Spinal cord (tissue), 10 donors: ENCODE data around the gene EEF1AKMT3. TPM values are rescaled to one million over a fixed set of nuclear protein-coding genes. Genes with fewer than 3 reads are reported as not detected.
"Not testable (repeated sequence)": the region's sequence is repeated elsewhere in the genome, so short reads cannot be mapped to it uniquely, and the experiment has no call there.

Experiments
- DNase-seq, 6 donors: peaks; one replicate each; pipeline versions ENCODE4 v3.0.0 to v3.0.0-alpha.2; 2013 to 2015; ENCODE audit warnings: low spot score in 6 of 6, low read depth in 4 of 6
- H3K27ac ChIP-seq: one replicate; pipeline ENCODE4 v1.5.1; 2013; ENCODE audit warnings: low read depth, low read length, control low read depth
- H3K27me3 ChIP-seq: one replicate; pipeline ENCODE4 v1.6.1; 2013; ENCODE audit warnings: low read length; ENCODE audit not compliant: control insufficient read depth, insufficient read depth
- H3K36me3 ChIP-seq: one replicate; pipeline ENCODE4 v1.6.1; 2013; ENCODE audit warnings: low read length; ENCODE audit not compliant: control insufficient read depth, insufficient read depth
- H3K4me1 ChIP-seq: one replicate; pipeline ENCODE4 v1.6.1; 2013; ENCODE audit warnings: low read length; ENCODE audit not compliant: control insufficient read depth, insufficient read depth
- H3K4me3 ChIP-seq: one replicate; pipeline ENCODE4 v1.5.1; 2013; ENCODE audit warnings: low read depth, low read length, control low read depth
- H3K9me3 ChIP-seq: one replicate; pipeline ENCODE4 v1.6.1; 2013; ENCODE audit warnings: low read length; ENCODE audit not compliant: control insufficient read depth, insufficient read depth
- WGBS: methylation state at CpG from one replicate; pipeline ENCODE4 v1.1.5; 2013; ENCODE audit warnings: missing lambda C conversion rate; ENCODE audit not compliant: insufficient coverage; 5-methylcytosine and 5-hydroxymethylcytosine counted together
- polyA plus RNA-seq, 2 donors: library from polyadenylated mRNA; unstranded; fragments of 120-200 nt; gene quantifications; one replicate each; pipeline ENCODE4 v1.2.1, GENCODE V29; 2013; ENCODE audit not compliant: insufficient read length in 2 of 2
- total RNA-seq, 2 donors: library from RNA; depleted of rRNA in 1 of 2; stranded (reverse); fragments of 120-200 nt in 1 of 2; fragments of >200 nt in 1 of 2; gene quantifications; one replicate each; pipeline versions ENCODE4 v1.2.3 to v1.2.4, GENCODE V29; 2013 to 2014
- donor health status: healthy.

Gene EEF1AKMT3
- total and polyA plus RNA-seq, 4 donors = 4.7 to 6.1 (median 5.7) TPM

DNA sequence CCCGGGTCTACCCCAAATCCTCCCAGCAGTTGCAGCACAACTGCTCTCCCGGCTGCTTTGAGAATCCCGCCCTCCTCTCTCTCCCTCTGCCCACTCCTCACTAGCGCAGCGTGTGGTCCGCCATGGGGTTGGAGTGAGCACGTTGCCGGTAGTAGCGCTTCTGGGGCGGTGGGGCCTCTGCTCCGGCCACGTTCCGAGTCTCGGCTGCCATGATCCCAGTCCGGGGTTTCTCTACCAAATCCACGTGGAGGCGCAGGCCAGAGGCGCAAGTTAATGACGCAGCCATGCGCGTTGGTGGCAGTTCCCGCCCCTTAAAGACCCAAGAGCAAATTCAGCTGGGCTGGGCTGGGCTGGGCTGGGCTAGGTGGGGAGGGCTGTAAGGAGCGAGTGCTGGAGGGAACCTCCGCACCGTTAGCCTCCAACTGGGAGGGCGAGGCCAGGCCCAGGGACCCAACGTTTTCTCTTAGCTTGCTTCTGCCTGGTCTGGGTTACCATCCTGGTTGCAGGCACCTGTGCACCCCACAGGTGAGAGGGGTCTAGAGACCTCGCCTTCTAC, 463 bp upstream of the EEF1AKMT3 start, which contains the start of gene METTL1:
METTL1 (minus strand) TSS at position 233 of the 556 bp plus-strand sequence; CDS start at position 211, 22 bp downstream.
- peak within 1 kb of the TSS; percentile 94 for H3K27ac ChIP-seq
- peak; percentile 90 to 99 (median 96) for DNase-seq
- peak within 1 kb of the TSS; percentile 99 for H3K4me3 ChIP-seq
- no peaks in the 10 kb centered on the region for H3K9me3 ChIP-seq
- peaks cover 11% of the 10 kb centered on the region for H3K27me3 ChIP-seq
- WGBS = 0% methylated on average over 26 of the region's 28 CpGs
- H3K4me1 ChIP-seq = peaks cover 20% of the 10 kb centered on the region
- peaks cover 12% of the 10 kb centered on the region for H3K36me3 ChIP-seq

- not testable (repeated sequence) for H3K27me3 ChIP-seq, H3K9me3 ChIP-seq, H3K4me3 ChIP-seq, DNase-seq, H3K27ac ChIP-seq, H3K36me3 ChIP-seq
- peaks cover 18% of the 10 kb centered on the region for H3K4me1 ChIP-seq
- WGBS = 83% methylated on average over 4 of the region's 11 CpGs
These were observed 2.2 kb downstream of the EEF1AKMT3 start for GRCh38 chr12:57774634-57775033.

DNA sequence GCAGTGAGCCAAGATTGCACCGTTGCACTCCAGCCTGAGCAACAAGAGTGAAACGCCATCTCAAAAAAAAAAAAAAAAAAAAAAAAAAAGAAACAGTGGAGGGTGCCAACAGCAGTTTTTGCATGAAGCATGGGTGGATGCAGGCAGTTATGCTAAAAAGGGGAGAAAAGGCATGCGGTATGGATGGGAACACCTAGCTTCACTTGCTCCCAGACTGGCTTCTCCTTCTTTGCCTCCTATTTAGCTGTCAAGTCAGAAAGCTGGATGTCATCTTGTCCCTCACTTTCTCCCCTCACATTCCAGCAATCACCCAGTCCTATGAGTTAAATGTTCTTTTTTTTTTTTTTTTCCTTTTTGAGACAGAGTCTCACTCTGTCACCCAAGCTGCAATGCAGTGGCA, 2.6 kb downstream of the EEF1AKMT3 start:
- no peak overlapping the region for H3K4me3 ChIP-seq
- peaks cover 18% of the 10 kb centered on the region for H3K4me1 ChIP-seq
- no peaks in the 10 kb centered on the region for H3K27me3 ChIP-seq
- H3K36me3 ChIP-seq = peaks cover 6% of the 10 kb centered on the region
- H3K9me3 ChIP-seq = no peaks in the 10 kb centered on the region
- H3K27ac ChIP-seq = no peak overlapping the region
- DNase-seq = no peak
- 80% methylated on average over 2 of the region's 3 CpGs for WGBS

DNA sequence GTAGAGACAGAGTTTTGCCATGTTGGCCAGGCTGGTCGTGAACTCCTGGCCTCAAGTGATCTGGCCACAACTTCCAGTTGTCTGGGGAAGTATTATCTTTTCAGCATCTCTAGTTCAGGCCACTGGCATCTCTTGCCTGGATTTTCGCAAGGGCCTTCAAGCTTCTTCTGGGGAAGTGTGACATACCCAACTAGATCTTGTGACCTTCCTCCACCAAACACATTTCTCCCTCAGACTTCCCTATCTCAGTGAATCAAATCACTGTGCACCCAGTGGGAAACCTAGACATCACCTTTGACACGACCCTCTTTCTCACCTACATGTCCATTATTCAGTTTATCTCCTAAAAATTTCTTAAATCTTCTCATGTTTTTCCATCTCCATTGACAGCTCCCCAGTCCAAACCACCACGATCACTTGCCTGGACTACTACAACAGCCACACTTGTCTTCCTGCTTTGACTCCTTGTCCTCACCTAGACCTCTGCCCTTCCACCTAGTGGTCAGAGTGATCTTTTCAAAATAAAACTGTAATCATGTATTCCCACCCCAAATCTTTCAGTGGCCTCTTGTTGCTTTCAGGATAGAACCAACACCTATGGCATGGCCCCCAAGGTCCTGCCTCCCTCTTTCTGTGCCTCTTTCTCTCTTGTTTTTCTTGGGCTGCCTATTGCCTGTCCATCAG, 3.3 kb downstream of the EEF1AKMT3 start:
- no peaks in the 10 kb centered on the region for H3K27me3 ChIP-seq
- DNase-seq = no peak
- WGBS = 83% methylated on average over 3 of the region's 4 CpGs
- peaks cover 18% of the 10 kb centered on the region for H3K4me1 ChIP-seq
- H3K36me3 ChIP-seq = peaks cover 10% of the 10 kb centered on the region
- H3K4me3 ChIP-seq = no peak overlapping the region
- no peak overlapping the region for H3K27ac ChIP-seq
- H3K9me3 ChIP-seq = no peaks in the 10 kb centered on the region

- Histone ChIP-seq H3K9me3 (no peaks in the 10 kb centered on the region), H3K36me3 (peaks cover 10% of the 10 kb centered on the region), H3K4me1 (peaks cover 17% of the 10 kb centered on the region), H3K4me3 (no peak overlapping the region), H3K27me3 (no peaks in the 10 kb centered on the region), H3K27ac (no peak overlapping the region)
- DNase-seq = no peak
- 83% methylated on average over 2 of the region's 2 CpGs for WGBS
These were observed 3.8 kb downstream of the EEF1AKMT3 start for GRCh38 chr12:57776247-57776587.

- 87% methylated on average over 3 of the region's 7 CpGs for WGBS
- peaks cover 10% of the 10 kb centered on the region for H3K4me1 ChIP-seq
- no peaks in the 10 kb centered on the region for H3K9me3 ChIP-seq
- H3K27me3 ChIP-seq = no peaks in the 10 kb centered on the region
- no peak for DNase-seq
- H3K36me3 ChIP-seq = peaks cover 10% of the 10 kb centered on the region
- no peak overlapping the region for H3K27ac ChIP-seq
- H3K4me3 ChIP-seq = no peak overlapping the region
These were observed 5.0 kb downstream of the EEF1AKMT3 start for GRCh38 chr12:57777367-57777766.

DNA sequence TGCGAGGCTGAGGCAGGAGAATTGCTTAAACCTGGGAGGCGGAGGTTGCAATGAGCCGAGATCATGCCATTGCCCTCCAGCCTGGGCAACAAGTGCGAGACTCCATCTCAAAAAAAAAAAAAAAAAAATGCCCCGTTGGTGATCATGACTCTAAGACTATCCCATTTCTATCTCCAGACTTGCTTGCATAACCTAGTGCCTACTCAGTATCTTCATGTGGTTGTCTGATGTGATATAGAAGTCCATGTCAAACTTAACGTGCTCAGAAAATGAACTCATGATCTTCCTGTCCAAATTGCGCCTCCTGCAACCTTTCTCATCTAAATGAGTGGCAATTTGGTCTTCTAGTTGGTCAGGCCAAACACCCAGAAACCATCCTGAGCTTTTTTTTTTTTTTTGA, 5.5 kb downstream of the EEF1AKMT3 start:
- Histone ChIP-seq H3K9me3 (no peaks in the 10 kb centered on the region), H3K36me3 (peaks cover 10% of the 10 kb centered on the region), H3K27ac (no peak overlapping the region), H3K4me3 (no peak overlapping the region), H3K27me3 (no peaks in the 10 kb centered on the region), H3K4me1 (peaks cover 9% of the 10 kb centered on the region)
- 96% methylated on average over 3 of the region's 7 CpGs for WGBS
- no peak for DNase-seq

- no peaks in the 10 kb centered on the region for H3K27me3 ChIP-seq
- H3K9me3 ChIP-seq = no peaks in the 10 kb centered on the region
- WGBS = 67% methylated on average over 1 of the region's 1 CpG
- H3K36me3 ChIP-seq = peaks cover 13% of the 10 kb centered on the region
- no peak overlapping the region for H3K27ac ChIP-seq
- DNase-seq = no peak
- H3K4me1 ChIP-seq = peaks cover 11% of the 10 kb centered on the region
- no peak overlapping the region for H3K4me3 ChIP-seq
These were observed 7.3 kb downstream of the EEF1AKMT3 start for GRCh38 chr12:57779736-57780135.

DNA sequence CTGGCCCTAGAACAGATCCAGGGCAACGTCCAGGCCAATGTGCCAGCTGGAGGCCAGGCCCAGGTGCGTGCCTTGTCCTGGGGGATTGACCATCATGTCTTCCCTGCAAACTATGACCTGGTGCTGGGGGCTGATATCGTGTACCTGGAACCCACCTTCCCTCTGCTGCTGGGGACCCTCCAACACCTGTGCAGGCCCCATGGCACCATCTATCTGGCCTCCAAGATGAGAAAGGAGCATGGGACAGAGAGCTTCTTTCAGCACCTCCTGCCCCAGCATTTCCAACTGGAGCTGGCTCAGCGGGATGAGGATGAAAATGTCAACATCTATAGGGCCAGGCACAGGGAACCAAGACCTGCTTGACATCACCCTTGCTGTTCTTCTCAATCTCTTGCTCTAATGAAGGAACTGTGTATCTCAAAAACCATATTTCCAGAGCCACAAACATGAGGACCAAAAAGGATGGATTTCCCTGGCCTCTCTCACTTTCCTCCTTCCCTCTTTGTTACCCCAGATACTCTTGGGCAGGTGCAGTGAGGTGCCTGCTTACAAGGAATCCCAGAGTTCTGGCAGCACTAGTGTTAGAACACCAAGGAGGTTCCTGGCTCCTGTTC, 8.0 kb downstream of the EEF1AKMT3 start:
- H3K27me3 ChIP-seq = no peaks in the 10 kb centered on the region
- H3K4me3 ChIP-seq = no peak overlapping the region
- DNase-seq = no peak
- H3K9me3 ChIP-seq = no peaks in the 10 kb centered on the region
- H3K36me3 ChIP-seq = peaks cover 10% of the 10 kb centered on the region
- no peak overlapping the region for H3K27ac ChIP-seq
- 85% methylated on average over 4 of the region's 4 CpGs for WGBS
- H3K4me1 ChIP-seq = peaks cover 11% of the 10 kb centered on the region

- Histone ChIP-seq H3K36me3 (peaks cover 11% of the 10 kb centered on the region), H3K27me3 (no peaks in the 10 kb centered on the region), H3K27ac (no peak overlapping the region), H3K9me3 (no peaks in the 10 kb centered on the region), H3K4me1 (peaks cover 11% of the 10 kb centered on the region), H3K4me3 (no peak overlapping the region)
- 92% methylated on average over 1 of the region's 3 CpGs for WGBS
- DNase-seq = no peak
These were observed 8.8 kb downstream of the EEF1AKMT3 start for GRCh38 chr12:57781244-57781643.
